GM23248 (cell line): ENCODE measurements around the gene TBRG4. TPM values are rescaled to one million over a fixed set of nuclear protein-coding genes. Genes with fewer than 3 reads are reported as not detected.

ENCODE experiments used
- DNase-seq: peaks from one replicate; pipeline ENCODE4 v3.0.0-alpha.2; 2015
- H2AFZ ChIP-seq: fragments of 200-600 bp; sonication (generic); 2 replicates; pipeline ENCODE4 v1.6.1; 2016; ENCODE audit warnings: antibody characterized with exemption
- H3F3A ChIP-seq: fragments of 200-600 bp; sonication (generic); 2 replicates; pipeline ENCODE4 v1.6.1; 2016; ENCODE audit warnings: mild to moderate bottlenecking, antibody characterized with exemption, mixed run types; ENCODE audit not compliant: insufficient read depth
- H3K27ac ChIP-seq: fragments of 200-600 bp; sonication (generic); 2 replicates; pipeline ENCODE4 v1.5.1; 2016; ENCODE audit warnings: mild to moderate bottlenecking
- H3K27me3 ChIP-seq: fragments of 200-600 bp; sonication (generic); replicated peaks from 2 replicates; pipeline ENCODE4 v1.6.1; 2016; ENCODE audit warnings: mild to moderate bottlenecking; ENCODE audit not compliant: insufficient read depth
- H3K36me3 ChIP-seq: fragments of 200-600 bp; sonication (generic); 2 replicates; pipeline ENCODE4 v1.6.1; 2016; ENCODE audit warnings: low read depth, mild to moderate bottlenecking
- H3K4me1 ChIP-seq: fragments of 200-600 bp; sonication (generic); 2 replicates; pipeline ENCODE4 v1.6.1; 2016; ENCODE audit warnings: mild to moderate bottlenecking; ENCODE audit not compliant: insufficient read depth
- H3K4me2 ChIP-seq: fragments of 200-600 bp; sonication (generic); one replicate; pipeline ENCODE4 v1.6.1; 2016; ENCODE audit warnings: mild to moderate bottlenecking; ENCODE audit not compliant: unreplicated experiment
- H3K4me3 ChIP-seq: fragments of 200-600 bp; sonication (generic); 2 replicates; pipeline ENCODE4 v1.5.1; 2016; ENCODE audit warnings: mild to moderate bottlenecking
- H3K79me2 ChIP-seq: fragments of 200-600 bp; sonication (generic); 2 replicates; pipeline ENCODE4 v1.6.1; 2016; ENCODE audit warnings: mild to moderate bottlenecking; ENCODE audit not compliant: insufficient read depth
- H3K9ac ChIP-seq: fragments of 200-600 bp; sonication (generic); 2 replicates; pipeline ENCODE4 v1.6.1; 2016; ENCODE audit warnings: mild to moderate bottlenecking
- H3K9me2 ChIP-seq: fragments of 200-600 bp; sonication (generic); 2 replicates; pipeline ENCODE4 v1.6.1; 2016; ENCODE audit warnings: mixed run types, mild to moderate bottlenecking, moderate library complexity; ENCODE audit not compliant: insufficient read depth
- H3K9me3 ChIP-seq: fragments of 200-600 bp; sonication (generic); one replicate; pipeline ENCODE4 v1.6.1; 2017; ENCODE audit warnings: low read depth
- H4K20me1 ChIP-seq: fragments of 200-600 bp; sonication (generic); 2 replicates; pipeline ENCODE4 v1.6.0; 2016; ENCODE audit not compliant: insufficient read depth
- EZH2 ChIP-seq: fragments of 200-600 bp; sonication (generic); IDR thresholded peaks from 2 replicates; pipeline ENCODE4 v1.6.1; 2018; ENCODE audit warnings: antibody characterized with exemption, mild to moderate bottlenecking; ENCODE audit not compliant: insufficient read depth, poor library complexity, severe bottlenecking
- EZH2phosphoT487 ChIP-seq: fragments of 200-600 bp; sonication (generic); IDR thresholded peaks from 2 replicates; pipeline ENCODE4 v1.6.1; 2018; ENCODE audit warnings: antibody characterized with exemption, moderate library complexity, mild to moderate bottlenecking, low read depth; ENCODE audit not compliant: insufficient read depth
- WGBS, 2 experiments: methylation state at CpG; one replicate each; pipeline ENCODE4 v1.1.6; 2015 to 2017; ENCODE audit warnings: low lambda C conversion rate in 2 of 2, low coverage in 1 of 2; ENCODE audit errors: missing lambda C conversion rate in 2 of 2; 5-methylcytosine and 5-hydroxymethylcytosine counted together
- in situ Hi-C: fragments of 300-500 bp; cut with MboI; formaldehyde crosslinking; loops from 2 replicates; pipeline ENCODE4 v1.15.0; 2020
- polyA plus RNA-seq: library from polyadenylated mRNA; unstranded; fragments of >200 nt; fragmentation: Nextera tagmentation; extraction: Ambion mirVana; gene quantifications from 2 replicates; pipeline ENCODE4 v1.2.1, GENCODE V29; 2016
- total RNA-seq: library from RNA; depleted of rRNA; stranded (reverse); fragments of >200 nt; shearing (Covaris generic); gene quantifications from 2 replicates; pipeline ENCODE4 v1.2.3, GENCODE V29; 2014

The TBRG4 gene
- total and polyA plus RNA-seq, 2 experiments from 2014 or later, result 55.8 to 62.7 TPM

DNA sequence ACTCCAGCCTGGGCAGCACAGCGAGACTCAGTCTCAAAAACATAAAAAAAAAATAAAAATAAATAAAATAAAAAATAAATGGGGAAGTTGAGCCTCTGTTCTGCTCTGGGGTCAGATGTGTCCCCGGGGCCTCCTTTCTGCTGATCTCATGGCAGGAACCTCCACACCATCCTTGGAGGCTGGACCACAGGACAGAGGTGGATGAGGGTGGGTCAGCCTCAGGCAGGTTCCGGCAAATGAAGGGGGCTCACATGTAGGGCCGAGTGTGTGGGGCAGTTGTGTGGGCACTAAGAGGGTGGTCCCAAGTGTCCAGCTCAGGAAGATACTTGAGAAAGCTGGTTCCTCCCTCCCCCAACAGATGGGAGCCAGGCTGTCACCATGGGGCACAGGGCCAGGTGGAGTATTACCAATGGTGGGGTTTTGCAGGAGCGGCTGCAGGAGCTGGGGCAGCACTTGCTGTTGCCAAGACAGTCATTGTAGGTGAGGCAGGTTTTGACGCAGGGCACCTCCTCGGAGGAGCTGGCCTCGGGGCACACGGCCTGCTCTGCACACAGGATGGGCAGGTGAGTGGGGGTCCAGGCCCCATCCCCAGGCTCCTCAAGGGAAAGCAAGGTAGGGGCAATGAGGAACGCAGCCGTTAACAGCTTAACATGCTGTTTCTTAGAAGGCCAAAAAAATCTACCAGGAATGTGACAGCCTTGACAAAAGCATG lies 13.9 kb upstream of the TBRG4 start:
- Histone ChIP-seq H2AFZ (no peak overlapping the region), H3K4me3 (no peak overlapping the region), H3K9ac (no peak overlapping the region), H4K20me1 (no peaks in the 10 kb centered on the region), H3K36me3 (no peaks in the 10 kb centered on the region), H3K27me3 (no peaks in the 10 kb centered on the region), H3K79me2 (no peaks in the 10 kb centered on the region), H3K4me1 (no peaks in the 10 kb centered on the region), H3K9me3 (no peaks in the 10 kb centered on the region), H3K9me2 (no peaks in the 10 kb centered on the region), H3K4me2 (no peak overlapping the region), H3K27ac (no peak overlapping the region), H3F3A (no peaks in the 10 kb centered on the region)
- DNase-seq, result no peak
- TF ChIP-seq EZH2 (no peak), EZH2phosphoT487 (no peak)
- 81 to 85% methylated on average over 11 of the region's 11 CpGs for WGBS, 2 experiments
- in situ Hi-C loops, result loop anchor here (25.0 kb wide), 1 partner anchor 263 kb away; no protein-coding TSS in a partner anchor

DNA sequence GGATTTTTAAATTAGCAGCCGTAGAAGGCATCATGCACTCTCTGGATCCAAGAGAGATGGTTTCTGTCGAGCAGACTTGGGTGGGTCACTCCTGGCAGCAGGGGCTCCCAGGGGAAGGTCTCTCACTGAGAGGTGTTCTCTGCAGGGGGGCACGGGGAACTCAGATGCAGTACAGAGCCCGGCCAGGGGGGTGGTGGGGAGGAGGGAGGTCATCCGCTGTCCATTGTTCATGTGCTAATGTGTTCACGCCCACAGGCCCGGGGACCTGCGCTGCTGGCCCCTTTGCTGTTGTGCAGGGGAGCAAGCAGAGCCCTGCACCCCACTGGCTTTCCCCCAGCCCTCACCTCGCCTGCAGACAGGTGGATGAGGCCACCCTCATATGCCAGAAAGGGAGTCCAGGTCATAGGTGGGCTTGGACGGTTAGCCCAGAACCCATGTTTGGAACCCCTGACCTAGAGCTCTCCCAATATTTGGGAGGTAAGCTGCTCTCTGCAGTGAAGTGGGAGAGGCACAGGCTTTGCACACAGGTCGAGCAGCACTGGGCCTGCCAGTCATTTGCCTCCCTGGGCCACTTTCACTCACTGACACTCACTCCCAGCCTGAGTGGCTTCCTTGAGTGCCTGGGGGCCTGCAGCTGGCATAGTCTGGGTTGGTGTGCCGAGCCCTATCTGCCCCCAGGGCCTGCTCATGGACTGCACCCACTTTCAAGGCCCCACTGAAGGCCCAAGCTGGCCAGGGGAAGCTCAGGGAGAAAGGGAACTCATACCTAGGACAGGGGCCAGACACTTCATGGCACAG lies 12.6 kb upstream of the TBRG4 start:
- DNase-seq, result no peak
- in situ Hi-C loops, result loop anchor here (25.0 kb wide), 1 partner anchor 537 kb away; the partner anchor contains the start of gene TMED4
- no peaks in the 10 kb centered on the region for H3K9me2 ChIP-seq

DNA sequence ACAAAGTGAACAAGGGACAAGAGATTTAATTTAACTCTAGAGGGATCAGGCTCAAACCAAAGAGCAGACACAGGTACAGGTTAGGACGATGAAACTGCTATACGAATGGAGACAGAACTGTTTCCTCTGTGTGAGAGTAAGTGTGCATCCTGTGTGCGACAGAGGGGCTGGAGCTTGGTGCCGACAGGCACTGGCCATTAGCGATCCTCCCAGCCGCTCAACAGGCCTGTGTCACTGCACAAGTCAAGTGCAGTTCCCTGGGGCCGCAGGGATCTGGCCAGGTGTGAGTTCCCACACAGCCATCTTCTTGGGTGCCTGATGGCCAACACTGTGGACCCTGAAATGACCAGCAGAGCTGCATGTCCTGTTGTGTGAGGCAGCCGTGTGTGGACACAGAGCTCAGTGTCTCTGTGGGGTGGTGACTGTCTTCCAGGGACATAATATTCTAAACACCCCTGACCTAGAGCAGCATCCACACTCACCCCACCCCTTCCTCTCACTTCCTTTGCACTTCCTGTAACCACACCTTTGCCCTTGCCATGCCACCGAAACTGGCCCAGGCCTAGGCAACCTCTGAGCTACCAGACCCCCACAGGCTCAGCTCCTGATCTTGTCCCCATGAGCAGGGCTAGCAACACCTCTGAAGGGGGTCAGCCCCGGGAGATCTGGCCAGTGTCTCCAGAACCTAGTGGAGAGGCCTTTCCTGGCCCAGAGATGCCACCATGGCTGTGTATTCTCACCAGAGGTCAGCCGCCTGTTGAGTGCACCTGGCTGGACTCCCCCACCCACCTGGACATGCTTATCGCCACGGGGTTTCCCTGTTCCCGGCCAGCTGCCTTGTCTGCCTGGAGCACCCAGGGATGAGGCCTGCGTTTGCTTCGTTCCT lies 11.7 kb upstream of the TBRG4 start:
- no peak for DNase-seq
- TF ChIP-seq EZH2phosphoT487, result no peak
- no peak for TF ChIP-seq EZH2
- Histone ChIP-seq H3K9me2 (no peaks in the 10 kb centered on the region), H3K27me3 (no peaks in the 10 kb centered on the region), H3K4me2 (no peak overlapping the region), H3F3A (no peaks in the 10 kb centered on the region), H3K4me1 (no peaks in the 10 kb centered on the region), H4K20me1 (no peaks in the 10 kb centered on the region), H3K79me2 (no peaks in the 10 kb centered on the region), H2AFZ (no peak overlapping the region), H3K9ac (no peak overlapping the region), H3K36me3 (no peaks in the 10 kb centered on the region), H3K27ac (no peak overlapping the region), H3K9me3 (no peaks in the 10 kb centered on the region), H3K4me3 (no peak overlapping the region)
- WGBS, 2 experiments, result 76 to 79% methylated on average over 16 of the region's 16 CpGs
- in situ Hi-C loops, result loop anchor here (25.0 kb wide), 1 partner anchor 536 kb away; the partner anchor contains the start of gene TMED4

More for the DNA sequence above, 12.6 kb upstream of the TBRG4 start:
- TF ChIP-seq EZH2phosphoT487 (no peak), EZH2 (no peak)
- H3K4me2 ChIP-seq, result no peak overlapping the region
- no peak overlapping the region for H3K27ac ChIP-seq
- H2AFZ ChIP-seq, result no peak overlapping the region
- no peaks in the 10 kb centered on the region for H3K4me1 ChIP-seq
- no peaks in the 10 kb centered on the region for H3K36me3 ChIP-seq
- no peaks in the 10 kb centered on the region for H3K9me3 ChIP-seq
- H3K27me3 ChIP-seq, result no peaks in the 10 kb centered on the region
- WGBS, 2 experiments, result 58 to 64% methylated on average over 9 to 12 of the region's 12 CpGs
- H4K20me1 ChIP-seq, result no peaks in the 10 kb centered on the region
- no peak overlapping the region for H3K4me3 ChIP-seq
- no peaks in the 10 kb centered on the region for H3K79me2 ChIP-seq
- H3F3A ChIP-seq, result no peaks in the 10 kb centered on the region
- no peak overlapping the region for H3K9ac ChIP-seq

DNA sequence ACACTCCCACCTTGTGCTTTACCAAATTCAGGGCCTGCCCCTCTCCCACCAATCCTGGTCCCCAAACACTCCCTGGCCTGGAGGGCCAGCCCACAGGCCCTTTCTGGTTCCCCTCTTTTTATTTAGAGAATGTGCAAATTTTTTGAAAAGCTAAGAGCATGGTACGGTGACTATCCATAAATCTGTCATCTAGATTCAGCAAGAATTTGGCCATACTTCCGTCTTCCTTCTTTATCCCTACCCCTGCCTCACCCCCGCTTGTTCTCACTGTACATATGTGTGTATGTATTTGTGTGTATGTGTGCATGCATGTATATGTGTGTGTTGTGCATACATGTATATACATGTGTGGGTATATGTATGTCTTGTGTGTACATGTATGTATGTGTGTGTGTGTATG lies 8.1 kb upstream of the TBRG4 start:
- Histone ChIP-seq H3K36me3 (no peaks in the 10 kb centered on the region), H3K4me3 (no peak overlapping the region), H4K20me1 (no peaks in the 10 kb centered on the region), H3K9ac (no peak overlapping the region), H3K9me3 (no peaks in the 10 kb centered on the region), H3K27ac (no peak overlapping the region), H2AFZ (no peak overlapping the region), H3F3A (no peaks in the 10 kb centered on the region), H3K4me2 (no peak overlapping the region), H3K9me2 (no peaks in the 10 kb centered on the region), H3K79me2 (no peaks in the 10 kb centered on the region), H3K4me1 (no peaks in the 10 kb centered on the region), H3K27me3 (no peaks in the 10 kb centered on the region)
- in situ Hi-C loops, result loop anchor here (25.0 kb wide), 1 partner anchor 532 kb away; the partner anchor contains the start of gene TMED4
- no peak for TF ChIP-seq EZH2phosphoT487
- no peak for TF ChIP-seq EZH2
- WGBS, 2 experiments, result 60 to 68% methylated on average over 3 of the region's 3 CpGs
- no peak for DNase-seq
